KOPT-K1 (cell line): ENCODE data around the gene ZC3H18.

Experiments
- H3K27ac ChIP-seq: fragments of 200-600 bp; sonication (generic); 2 replicates; pipeline ENCODE4 v1.5.1; 2016; ENCODE audit warnings: antibody characterized with exemption, mild to moderate bottlenecking, low read depth, low read length; ENCODE audit not compliant: poor library complexity, severe bottlenecking
- H3K36me3 ChIP-seq: fragments of 200-600 bp; sonication (generic); 2 replicates; pipeline ENCODE4 v1.5.1; 2017; ENCODE audit warnings: antibody characterized with exemption, mild to moderate bottlenecking, low read length, moderate library complexity; ENCODE audit not compliant: insufficient read depth
- H3K9me3 ChIP-seq: fragments of 200-600 bp; sonication (generic); 2 replicates; pipeline ENCODE4 v1.5.1; 2017; ENCODE audit warnings: antibody characterized with exemption, low read length, mild to moderate bottlenecking; ENCODE audit not compliant: insufficient read depth, poor library complexity, severe bottlenecking

Gene ZC3H18

GRCh38 chr16:88529596-88529995 is 40.6 kb upstream of the ZC3H18 start:
- H3K27ac ChIP-seq = no peak overlapping the region
- H3K9me3 ChIP-seq = no peaks in the 10 kb centered on the region

DNA sequence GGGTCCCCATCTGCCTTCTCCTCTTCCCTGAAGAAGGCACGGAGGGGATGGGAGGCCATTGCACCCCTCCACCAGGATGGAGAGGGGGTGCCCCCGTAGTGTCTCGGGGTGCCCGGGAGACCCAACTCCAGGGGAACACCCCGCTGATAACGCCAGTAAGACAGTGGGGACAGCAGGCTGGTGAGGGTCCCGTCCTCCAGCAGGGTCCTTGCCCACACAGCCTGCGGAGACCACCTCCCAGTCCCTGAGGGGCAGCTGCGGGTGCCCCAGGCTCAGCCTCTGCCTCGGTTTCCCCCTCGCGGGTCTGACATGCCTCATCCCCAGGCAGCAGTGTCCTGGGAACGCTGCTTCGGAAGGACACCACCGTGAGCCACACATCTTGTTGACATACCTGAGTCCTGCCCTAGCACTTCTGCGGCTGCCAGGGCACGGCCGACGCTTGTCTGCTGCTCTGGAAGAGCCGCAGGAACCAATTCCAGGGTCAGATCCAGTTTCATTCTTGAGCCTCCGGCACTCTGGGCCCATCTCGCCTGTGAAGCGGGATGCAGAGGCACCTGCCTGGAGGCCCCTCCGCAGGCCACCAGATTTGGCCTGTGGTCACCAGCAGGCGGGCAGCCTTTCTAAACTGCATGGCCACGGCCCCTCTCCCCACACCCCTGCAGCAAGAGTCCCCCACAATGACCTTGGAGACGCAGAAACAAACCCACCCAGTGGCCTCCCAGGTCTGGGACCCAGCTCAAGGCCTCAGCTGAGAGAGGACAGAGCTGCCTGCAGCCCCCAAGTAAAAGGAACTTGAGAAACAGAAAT is 39.9 kb upstream of the ZC3H18 start:
- Histone ChIP-seq H3K27ac (no peak overlapping the region), H3K36me3 (no peaks in the 10 kb centered on the region), H3K9me3 (no peaks in the 10 kb centered on the region)

More at GRCh38 chr16:88529596-88529995, 40.6 kb upstream of the ZC3H18 start:
- no peaks in the 10 kb centered on the region for H3K36me3 ChIP-seq

DNA sequence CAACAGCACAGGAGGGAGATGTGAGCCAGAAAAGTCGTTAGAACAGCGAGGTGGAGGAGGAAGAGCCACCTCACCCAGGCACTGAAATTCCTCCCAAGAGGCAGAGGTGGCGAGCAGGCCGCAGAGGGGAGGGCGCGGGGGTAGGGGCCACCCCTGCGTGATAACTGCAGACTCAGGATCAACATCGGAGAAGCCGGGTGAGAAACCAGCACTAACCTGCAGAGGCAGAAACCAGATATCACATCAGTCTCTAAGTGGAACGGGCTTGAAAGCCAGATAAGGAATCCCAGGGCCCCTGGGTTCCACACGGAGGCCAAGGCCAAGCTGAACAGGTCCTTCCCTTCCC is 39.4 kb upstream of the ZC3H18 start:
- Histone ChIP-seq H3K36me3 (no peaks in the 10 kb centered on the region), H3K9me3 (no peaks in the 10 kb centered on the region), H3K27ac (no peak overlapping the region)

GRCh38 chr16:88531346-88531745 is 38.9 kb upstream of the ZC3H18 start:
- Histone ChIP-seq H3K27ac (no peak overlapping the region), H3K9me3 (no peaks in the 10 kb centered on the region), H3K36me3 (no peaks in the 10 kb centered on the region)

DNA sequence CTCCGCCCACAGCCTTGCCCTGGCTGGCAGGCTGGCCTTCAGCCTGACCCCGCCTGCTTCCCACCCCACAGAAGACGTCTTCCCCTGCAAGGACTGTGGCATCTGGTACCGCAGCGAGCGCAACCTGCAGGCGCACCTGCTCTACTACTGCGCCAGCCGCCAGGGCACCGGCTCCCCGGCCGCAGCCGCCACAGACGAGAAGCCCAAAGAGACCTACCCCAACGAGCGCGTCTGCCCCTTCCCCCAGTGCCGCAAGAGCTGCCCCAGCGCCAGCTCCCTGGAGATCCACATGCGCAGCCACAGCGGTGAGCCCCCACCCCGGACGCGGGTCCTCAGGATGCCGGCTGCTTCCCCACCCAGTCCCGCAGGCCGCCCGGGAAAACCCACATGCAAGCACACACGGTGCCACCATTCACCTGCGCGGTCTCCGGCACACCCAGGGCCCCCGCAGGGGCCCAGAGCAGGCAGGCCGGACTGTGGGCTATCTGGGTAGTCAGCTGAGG is 38.2 kb upstream of the ZC3H18 start:
- Histone ChIP-seq H3K27ac (no peak overlapping the region), H3K36me3 (no peaks in the 10 kb centered on the region), H3K9me3 (no peaks in the 10 kb centered on the region)

- Histone ChIP-seq H3K36me3 (no peaks in the 10 kb centered on the region), H3K9me3 (no peaks in the 10 kb centered on the region), H3K27ac (no peak overlapping the region)
Observed at GRCh38 chr16:88532434-88533241, 37.6 kb upstream of the ZC3H18 start.

DNA sequence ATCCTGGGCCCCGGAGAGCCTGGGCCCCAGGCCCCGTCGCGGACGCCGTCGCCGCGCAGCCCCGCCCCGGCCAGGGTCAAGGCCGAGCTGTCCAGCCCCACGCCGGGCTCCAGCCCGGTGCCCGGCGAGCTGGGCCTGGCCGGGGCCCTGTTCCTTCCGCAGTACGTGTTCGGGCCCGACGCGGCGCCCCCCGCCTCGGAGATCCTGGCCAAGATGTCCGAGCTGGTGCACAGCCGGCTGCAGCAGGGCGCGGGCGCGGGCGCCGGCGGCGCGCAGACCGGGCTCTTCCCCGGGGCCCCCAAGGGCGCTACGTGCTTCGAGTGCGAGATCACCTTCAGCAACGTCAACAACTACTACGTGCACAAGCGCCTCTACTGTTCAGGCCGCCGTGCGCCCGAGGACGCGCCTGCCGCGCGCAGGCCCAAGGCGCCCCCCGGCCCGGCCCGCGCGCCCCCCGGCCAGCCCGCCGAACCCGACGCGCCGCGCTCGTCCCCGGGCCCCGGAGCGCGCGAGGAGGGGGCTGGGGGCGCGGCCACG is 36.8 kb upstream of the ZC3H18 start:
- Histone ChIP-seq H3K27ac (no peak overlapping the region), H3K9me3 (no peaks in the 10 kb centered on the region), H3K36me3 (no peaks in the 10 kb centered on the region)

- no peaks in the 10 kb centered on the region for H3K9me3 ChIP-seq
- H3K36me3 ChIP-seq = no peaks in the 10 kb centered on the region
- H3K27ac ChIP-seq = peak overlapping the region; percentile 63
Observed at GRCh38 chr16:88533932-88534637, 36.1 kb upstream of the ZC3H18 start.

GRCh38 chr16:88534638-88535190 is 35.5 kb upstream of the ZC3H18 start:
- Histone ChIP-seq H3K9me3 (no peaks in the 10 kb centered on the region), H3K36me3 (no peaks in the 10 kb centered on the region), H3K27ac (peak overlapping the region; percentile 63)

DNA sequence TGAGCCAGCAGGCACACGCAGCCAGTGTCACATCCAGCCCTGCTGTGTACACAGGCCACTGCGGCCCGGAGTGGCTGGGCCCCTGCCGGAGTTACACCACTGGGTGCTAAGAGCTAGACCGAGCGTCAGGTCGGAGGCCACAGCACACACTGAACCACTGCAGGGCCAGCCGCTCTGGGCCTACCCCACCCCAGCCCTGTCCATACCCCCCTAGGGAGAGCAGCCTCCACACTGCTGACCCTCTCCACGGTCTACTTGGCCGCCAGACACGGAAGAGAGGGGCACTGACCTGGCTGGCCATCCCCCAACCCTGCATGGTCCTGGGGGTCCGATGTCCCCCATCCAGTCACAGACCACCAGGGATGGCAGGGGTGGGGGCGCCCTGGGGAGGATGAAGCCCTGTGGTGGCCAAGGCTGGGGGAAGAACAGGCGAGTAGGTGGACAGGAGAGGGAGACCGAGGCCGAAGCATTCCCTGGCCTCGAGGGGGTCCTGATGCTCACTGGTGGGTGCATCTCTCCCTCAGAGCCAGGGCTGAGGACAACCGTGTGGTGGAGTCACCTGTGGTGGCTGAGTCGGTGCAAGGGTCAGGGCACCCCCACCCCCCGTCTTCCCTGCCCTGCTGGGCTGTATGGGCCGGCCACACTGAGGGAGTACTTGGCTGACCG is 34.9 kb upstream of the ZC3H18 start:
- Histone ChIP-seq H3K27ac (peak overlapping the region; percentile 14), H3K36me3 (no peaks in the 10 kb centered on the region), H3K9me3 (no peaks in the 10 kb centered on the region)

- H3K36me3 ChIP-seq = no peaks in the 10 kb centered on the region
- no peaks in the 10 kb centered on the region for H3K9me3 ChIP-seq
Observed at GRCh38 chr16:88535857-88536222, 34.4 kb upstream of the ZC3H18 start.

GRCh38 chr16:88536510-88536909 is 33.7 kb upstream of the ZC3H18 start:
- H3K36me3 ChIP-seq = no peaks in the 10 kb centered on the region
- H3K9me3 ChIP-seq = no peaks in the 10 kb centered on the region
- no peak overlapping the region for H3K27ac ChIP-seq

More at GRCh38 chr16:88535857-88536222, 34.4 kb upstream of the ZC3H18 start:
- H3K27ac ChIP-seq = no peak overlapping the region

DNA sequence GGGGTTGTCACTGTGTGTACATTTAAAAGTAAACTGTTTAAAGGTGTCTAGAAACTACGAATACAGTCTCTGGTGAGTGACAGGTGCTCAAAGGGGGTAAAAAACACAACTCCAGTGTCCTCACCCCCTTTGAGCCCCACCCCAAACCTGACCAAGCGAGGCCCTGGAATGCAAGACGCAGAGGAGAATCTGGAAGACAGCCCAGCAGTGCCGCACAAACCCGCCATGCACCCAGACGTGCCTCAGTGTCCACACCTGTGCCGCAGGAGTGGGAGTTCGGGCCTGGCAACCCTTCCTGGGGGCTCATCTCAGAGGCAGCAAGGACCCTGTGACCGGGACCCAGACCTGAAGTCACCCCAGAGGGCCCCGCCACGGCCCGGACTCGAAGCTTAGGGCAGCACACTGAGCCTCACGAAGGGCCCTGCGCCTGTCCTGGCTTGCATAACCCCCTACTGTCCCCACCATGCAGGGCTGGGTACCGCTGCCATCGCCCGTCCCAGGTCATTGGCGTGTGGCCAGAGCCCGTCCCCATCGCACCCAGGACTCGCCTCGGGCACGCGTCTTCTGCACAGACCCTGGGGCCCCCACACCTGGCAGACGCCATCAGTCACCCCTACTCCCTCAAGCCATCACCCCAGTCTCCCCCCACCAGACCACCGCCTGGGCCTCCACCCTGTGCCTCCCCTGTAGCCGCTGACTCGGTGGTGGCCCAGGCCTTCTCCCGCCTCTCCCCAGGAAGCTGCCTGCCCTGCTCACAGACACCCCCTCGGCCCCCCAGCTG is 33.0 kb upstream of the ZC3H18 start:
- no peaks in the 10 kb centered on the region for H3K36me3 ChIP-seq
- no peak overlapping the region for H3K27ac ChIP-seq
- H3K9me3 ChIP-seq = peaks cover 4% of the 10 kb centered on the region

DNA sequence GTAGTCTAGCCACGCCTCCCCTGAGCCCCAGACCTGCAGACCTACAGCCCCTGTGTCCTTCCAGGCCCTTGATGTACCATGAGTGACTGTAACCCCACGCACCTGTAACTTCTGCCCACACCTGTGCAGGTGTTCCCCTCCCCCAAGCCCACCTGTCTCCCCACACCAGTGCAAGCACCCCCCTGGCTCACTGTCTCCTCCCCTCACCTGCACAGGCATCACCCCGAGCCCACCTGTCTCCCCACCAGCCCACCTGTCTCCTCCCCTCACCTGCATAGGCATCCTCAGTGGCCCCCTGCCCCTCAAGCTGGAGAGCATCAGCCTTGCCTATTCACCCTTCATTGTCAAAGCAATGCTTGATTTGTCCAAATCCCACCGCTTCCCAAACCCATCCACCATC is 32.3 kb upstream of the ZC3H18 start:
- Histone ChIP-seq H3K36me3 (no peaks in the 10 kb centered on the region), H3K27ac (no peak overlapping the region), H3K9me3 (peaks cover 11% of the 10 kb centered on the region)
